ENCODE results near the gene MGAT5B.
A peak's percentile ranks its signal among the peaks of the same experiment; 100 is the strongest.
"Not testable (repeated sequence)": the region's sequence is repeated elsewhere in the genome, so short reads cannot be mapped to it uniquely, and the experiment has no call there.

The MGAT5B gene

GRCh38 chr17:76949913-76950695 lies 81.9 kb downstream of the MGAT5B start:
- no peak for DNase-seq (ENCODE audit: low read depth)

- no peak for DNase-seq (ENCODE audit: low read depth)
Measured at GRCh38 chr17:76951375-76951905, 83.2 kb downstream of the MGAT5B start.

- DNase-seq (ENCODE audit: low read depth) = no peak
Measured at GRCh38 chr17:76952402-76952801, 84.2 kb downstream of the MGAT5B start.

- DNase-seq (ENCODE audit: low read depth) = no peak
Measured at GRCh38 chr17:76953066-76953465, 84.9 kb downstream of the MGAT5B start.

DNA sequence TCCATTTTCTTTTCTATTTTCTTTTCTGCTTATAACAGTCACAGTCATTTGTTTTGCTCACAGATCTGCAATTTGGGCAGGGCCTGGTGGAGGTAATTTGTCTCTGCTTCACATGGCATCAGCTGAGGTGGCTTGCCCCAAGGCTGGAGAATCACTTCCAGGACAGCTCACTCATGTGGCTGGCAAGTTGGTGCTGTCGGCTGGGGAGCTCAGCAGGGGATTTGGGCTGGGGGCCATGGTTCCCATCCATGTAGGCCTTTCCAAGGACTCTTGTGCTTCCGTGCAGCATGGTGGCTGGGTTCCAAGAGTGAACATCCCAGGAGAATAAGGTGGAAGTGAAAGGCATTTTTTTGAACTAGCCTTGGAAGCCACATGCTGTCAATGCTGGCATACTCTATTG lies 85.7 kb downstream of the MGAT5B start:
- DNase-seq (ENCODE audit: low read depth) = no peak

- no peak for DNase-seq (ENCODE audit: low read depth)
Measured at GRCh38 chr17:76955191-76955590, 87.0 kb downstream of the MGAT5B start.

- DNase-seq (ENCODE audit: low read depth) = no peak
Measured at GRCh38 chr17:76956846-76957540, 88.8 kb downstream of the MGAT5B start.

- DNase-seq (ENCODE audit: low read depth) = no peak
Measured at GRCh38 chr17:76957678-76958464, 89.7 kb downstream of the MGAT5B start.

DNA sequence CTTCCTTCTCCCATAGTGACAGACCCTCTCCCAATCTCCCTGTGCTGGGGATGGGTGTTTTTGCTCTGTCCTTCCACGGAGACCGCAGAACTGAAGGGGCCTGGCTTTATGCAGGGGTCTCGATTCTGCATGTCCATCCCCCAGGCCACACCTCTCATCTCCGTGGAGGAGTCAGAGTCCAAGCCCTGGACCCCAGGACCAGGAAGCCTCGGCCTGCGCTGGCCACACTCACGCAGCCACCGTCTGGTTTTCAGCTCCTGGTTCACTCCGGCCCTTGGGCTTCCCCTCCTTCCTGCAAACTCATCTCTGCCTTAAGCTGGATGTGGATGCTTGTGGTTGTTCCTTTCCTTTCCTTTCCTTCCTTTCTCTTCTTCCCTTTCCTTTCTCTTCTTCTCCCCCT lies 90.8 kb downstream of the MGAT5B start:
- no peak for DNase-seq (ENCODE audit: low read depth)

DNA sequence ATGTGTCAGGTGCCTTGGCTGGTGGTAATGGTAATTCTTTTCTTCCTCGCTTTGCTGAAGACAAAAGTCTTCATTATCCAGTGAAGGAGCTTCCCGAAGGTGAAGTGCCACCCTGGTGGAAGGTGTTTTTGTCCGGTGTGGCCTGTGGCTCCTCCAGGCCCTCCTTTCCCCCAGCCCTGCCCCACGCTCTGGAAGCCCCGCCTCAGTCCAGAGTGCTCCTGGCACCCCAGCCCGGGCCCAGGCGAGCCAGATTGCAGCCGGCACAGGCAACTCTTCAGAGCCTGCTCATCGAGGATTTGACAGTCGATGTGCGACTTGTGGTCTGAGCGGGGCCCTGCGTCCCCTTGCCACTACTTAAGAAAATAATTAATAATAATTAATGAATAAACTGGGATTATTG lies 93.7 kb downstream of the MGAT5B start:
- DNase-seq (ENCODE audit: low read depth) = no peak

DNA sequence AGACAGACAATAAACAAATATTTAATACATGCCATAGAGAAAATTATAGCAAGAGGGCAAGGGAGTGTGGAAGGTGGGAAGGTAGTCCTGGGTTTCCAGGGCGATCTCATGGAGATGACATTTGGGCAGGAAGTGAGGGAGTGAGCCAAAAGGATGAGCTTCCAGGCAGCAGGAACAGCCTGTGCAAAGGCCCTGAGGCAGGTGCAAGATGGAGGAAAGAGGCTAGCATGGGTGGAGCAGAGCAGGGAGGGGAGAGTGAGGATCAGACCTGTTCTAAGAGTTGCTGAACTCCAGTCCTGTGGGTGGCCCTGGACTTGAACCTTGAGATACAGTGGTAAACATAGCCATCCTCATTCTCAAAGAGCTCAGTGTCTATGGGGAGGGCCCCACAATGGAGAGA lies 94.7 kb downstream of the MGAT5B start:
- no peak for DNase-seq (ENCODE audit: low read depth)

DNA sequence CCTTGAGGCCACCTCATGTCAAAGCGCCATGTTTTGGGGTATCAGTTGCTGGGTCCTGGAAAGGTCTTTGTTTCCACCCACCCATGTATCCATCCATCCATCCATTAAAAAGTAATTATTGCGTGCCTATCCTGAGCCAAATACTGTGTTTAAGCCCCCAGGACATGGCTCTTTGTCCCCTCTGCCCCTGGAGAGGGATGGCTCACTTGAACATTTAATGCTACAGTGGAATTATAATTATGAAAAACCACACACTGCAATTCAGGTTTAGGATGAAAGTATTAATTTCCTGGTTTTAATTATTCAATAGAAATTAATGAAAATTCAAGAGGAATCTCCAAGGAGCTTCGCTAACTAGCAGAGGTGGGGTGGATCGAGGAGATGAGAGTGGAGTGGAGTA lies 97.8 kb downstream of the MGAT5B start:
- DNase-seq (ENCODE audit: low read depth) = no peak

GRCh38 chr17:76966486-76967181 lies 98.4 kb downstream of the MGAT5B start:
- DNase-seq (ENCODE audit: low read depth) = no peak

DNA sequence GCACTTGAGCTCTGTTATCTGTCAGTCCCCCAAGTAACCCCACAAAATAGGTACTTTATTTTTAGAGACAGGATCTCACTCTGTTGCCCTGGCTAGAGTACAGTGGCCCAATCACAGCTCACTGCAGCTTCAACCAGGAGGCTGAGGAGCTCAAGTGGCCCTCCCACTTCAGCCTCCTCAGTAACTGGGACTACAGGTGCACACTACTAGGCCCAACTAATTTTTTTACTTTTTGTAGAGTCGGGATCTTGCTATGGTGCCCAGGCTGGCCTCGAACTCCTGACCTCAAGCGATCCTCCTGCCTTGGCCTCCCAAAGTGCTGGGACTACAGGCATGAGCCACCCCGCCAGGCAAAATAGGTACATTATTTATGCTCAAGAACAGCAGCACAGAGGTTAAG lies 99.6 kb downstream of the MGAT5B start:
- no peak for DNase-seq (ENCODE audit: low read depth)

DNA sequence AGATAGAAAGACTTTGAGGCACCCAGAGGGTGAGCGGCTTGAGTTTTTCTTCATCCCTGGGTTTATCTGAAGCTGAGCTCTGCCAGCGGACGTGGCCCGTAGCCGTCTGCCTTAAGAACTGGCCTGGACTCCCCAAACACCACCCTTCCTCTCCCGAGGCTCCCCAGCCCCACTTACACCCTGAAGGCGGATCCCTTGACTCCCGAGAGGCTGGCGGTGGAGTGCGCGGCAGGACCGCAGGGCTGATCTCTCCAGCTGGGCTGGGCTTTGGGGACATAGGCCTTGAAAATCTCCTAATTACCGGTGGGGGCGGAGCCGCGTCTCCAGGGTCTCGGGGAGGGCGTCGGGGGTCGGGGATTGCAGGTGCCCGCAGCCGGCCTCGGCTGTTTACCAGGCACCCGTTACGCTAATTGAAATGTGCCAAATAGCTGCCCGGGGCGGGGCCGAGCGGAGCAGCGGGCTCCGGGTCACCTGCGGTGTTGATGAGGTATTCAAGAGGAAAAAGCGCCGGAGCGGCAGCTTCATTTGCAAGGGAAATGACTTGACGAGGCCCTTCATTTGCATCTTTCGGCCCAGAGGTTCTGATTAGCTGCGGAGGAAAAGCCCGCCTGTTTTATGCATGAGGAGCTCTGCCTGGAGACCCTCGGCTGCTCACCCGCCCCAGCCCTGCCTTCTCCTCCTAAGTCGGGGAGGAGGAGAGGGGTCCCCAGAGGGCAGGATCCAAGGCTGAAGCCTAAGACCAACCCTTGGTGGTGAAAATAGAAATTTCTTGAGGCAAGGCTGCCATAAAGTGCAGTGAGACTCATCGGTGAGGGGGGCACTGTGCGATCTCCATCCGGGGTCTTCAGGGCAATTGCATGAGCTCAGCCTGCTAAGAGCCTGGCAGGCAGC lies 100.7 kb downstream of the MGAT5B start:
- peak; percentile 8 for DNase-seq (ENCODE audit: low read depth)

GRCh38 chr17:76969598-76970172 lies 101.5 kb downstream of the MGAT5B start:
- DNase-seq (ENCODE audit: low read depth) = no peak

DNA sequence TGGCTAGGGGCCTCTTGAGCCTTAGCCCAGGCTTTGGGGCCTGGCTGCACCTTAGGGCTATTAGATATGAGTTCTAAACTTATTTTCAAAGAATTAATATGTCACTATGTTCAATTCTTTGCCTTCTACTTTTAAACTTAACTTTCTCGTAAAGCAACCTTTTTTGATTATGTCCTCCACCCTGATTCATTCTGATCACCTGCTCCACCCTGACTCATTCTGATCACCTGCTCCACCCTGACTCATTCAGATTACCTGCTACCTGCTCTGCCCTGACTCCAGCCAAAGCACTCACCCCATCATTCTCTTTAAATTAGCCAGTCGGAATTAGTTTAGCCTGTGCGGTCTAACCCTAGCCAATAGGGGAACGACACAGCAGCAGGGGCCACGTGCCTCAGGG lies 102.0 kb downstream of the MGAT5B start:
- DNase-seq (ENCODE audit: low read depth) = not testable (repeated sequence)

DNA sequence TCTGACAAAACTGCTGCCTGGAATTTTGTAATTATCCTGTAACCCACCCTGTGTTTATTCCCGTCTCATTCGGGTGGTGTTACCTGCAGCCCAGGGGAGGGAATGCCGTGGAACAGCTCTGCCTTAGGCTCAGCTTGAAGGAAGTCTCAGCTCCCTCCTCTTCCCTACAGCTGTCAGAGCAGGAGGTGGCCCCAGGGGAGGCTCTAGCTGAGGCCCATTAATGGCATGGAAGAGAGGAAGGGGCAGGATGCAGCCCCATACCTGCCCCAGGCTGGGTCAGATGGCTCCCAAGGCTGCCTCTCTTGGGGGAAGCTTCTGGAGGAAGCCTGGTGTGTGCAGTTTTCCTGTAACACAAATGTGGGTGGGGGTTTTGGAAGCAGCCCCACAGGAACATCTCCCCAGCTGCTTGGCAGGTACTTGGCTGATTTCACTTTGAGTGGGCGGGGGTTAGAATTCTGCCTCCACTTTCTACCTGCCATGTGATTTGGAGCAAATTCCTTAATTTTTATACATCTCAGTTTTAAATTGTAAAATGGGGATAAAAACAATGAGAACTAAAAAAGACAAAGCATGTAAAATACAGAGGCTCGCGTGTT lies 103.9 kb downstream of the MGAT5B start:
- DNase-seq (ENCODE audit: low read depth) = no peak

DNA sequence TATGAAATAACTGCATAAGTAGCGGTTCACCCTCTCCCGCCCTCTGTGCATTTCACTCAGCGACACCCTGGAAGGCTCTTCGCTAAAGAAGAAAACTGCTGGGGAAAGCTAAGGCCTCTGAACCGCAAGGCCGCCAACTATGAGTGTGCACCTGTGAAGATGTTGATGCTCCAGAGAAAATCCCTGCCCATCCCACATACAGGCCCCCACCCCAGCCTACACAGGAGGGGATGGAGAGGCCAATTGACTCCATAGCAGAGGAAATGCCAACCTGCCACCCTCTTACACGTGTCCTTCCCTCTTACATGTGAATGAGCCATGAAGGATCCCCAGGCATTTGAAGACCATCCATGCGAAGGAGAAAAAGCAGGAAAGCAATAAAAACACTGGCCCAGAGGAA lies 104.8 kb downstream of the MGAT5B start:
- DNase-seq (ENCODE audit: low read depth) = no peak

GRCh38 chr17:76974721-76975120 lies 106.5 kb downstream of the MGAT5B start:
- DNase-seq (ENCODE audit: low read depth) = no peak

All from stimulated activated CD8-positive, alpha-beta memory T cell treated with anti-CD3 and anti-CD28 coated beads, Interleukin-12 subunit alpha, Interleukin-12 subunit beta, amount 100 ng/mL, for 4 hours (primary cell).